ENCODE data around the gene IGLL5. TPM values are rescaled to one million over a fixed set of nuclear protein-coding genes. Genes with fewer than 3 reads are reported as not detected.

IGLL5 gene
- total RNA-seq, 1 donor from 2014 or later: not detected

- intact Hi-C loops (cut with DNase I): loop anchor here (5.0 kb wide), 1 partner anchor 95 kb away; no protein-coding TSS in a partner anchor
- DNase-seq (no peak), ATAC-seq (ENCODE audit: poor library complexity) (no peak)
Measured at GRCh38 chr22:22856885-22857606, 30.6 kb upstream of the IGLL5 start.

- ATAC-seq (ENCODE audit: poor library complexity): no peak
- no peak for DNase-seq
- intact Hi-C loops (cut with DNase I): loop anchor here (5.0 kb wide), 1 partner anchor 94 kb away; no protein-coding TSS in a partner anchor
Measured at GRCh38 chr22:22857607-22858558, 29.7 kb upstream of the IGLL5 start.

- ATAC-seq (ENCODE audit: poor library complexity) (no peak), DNase-seq (no peak)
- intact Hi-C loops (cut with DNase I): loop anchor here (5.0 kb wide), 1 partner anchor 94 kb away; no protein-coding TSS in a partner anchor
Measured at GRCh38 chr22:22858559-22858937, 29.1 kb upstream of the IGLL5 start.

GRCh38 chr22:22863001-22863400, 24.6 kb upstream of the IGLL5 start:
- ATAC-seq (ENCODE audit: poor library complexity) (no peak), DNase-seq (no peak)
- intact Hi-C loops (cut with DNase I): no loop called here

GRCh38 chr22:22865311-22866072, 22.1 kb upstream of the IGLL5 start:
- ATAC-seq (ENCODE audit: poor library complexity) (peak; percentile 53), DNase-seq (no peak)
- intact Hi-C loops (cut with DNase I): no loop called here

- ATAC-seq (ENCODE audit: poor library complexity) (peak; percentile 73), DNase-seq (no peak)
- intact Hi-C loops (cut with DNase I): no loop called here
Measured at GRCh38 chr22:22866381-22867111, 21.1 kb upstream of the IGLL5 start.

GRCh38 chr22:22867996-22868715, 19.5 kb upstream of the IGLL5 start:
- DNase-seq (no peak), ATAC-seq (ENCODE audit: poor library complexity) (no peak)
- intact Hi-C loops (cut with DNase I): no loop called here

GRCh38 chr22:22870577-22871404, 16.8 kb upstream of the IGLL5 start:
- no peak for DNase-seq
- intact Hi-C loops (cut with DNase I): no loop called here
- no peak for ATAC-seq (ENCODE audit: poor library complexity)

- DNase-seq (no peak), ATAC-seq (ENCODE audit: poor library complexity) (no peak)
- intact Hi-C loops (cut with DNase I): no loop called here
Measured at GRCh38 chr22:22871536-22872278, 15.9 kb upstream of the IGLL5 start.

- intact Hi-C loops (cut with DNase I): no loop called here
Measured at GRCh38 chr22:22872722-22873708, 14.6 kb upstream of the IGLL5 start.

GRCh38 chr22:22877523-22878210, 9.9 kb upstream of the IGLL5 start:
- ATAC-seq (ENCODE audit: poor library complexity) (no peak), DNase-seq (peak; percentile 66)
- intact Hi-C loops (cut with DNase I): no loop called here

More at GRCh38 chr22:22872722-22873708, 14.6 kb upstream of the IGLL5 start:
- ATAC-seq (ENCODE audit: poor library complexity): no peak
- no peak for DNase-seq

GRCh38 chr22:22878211-22878570, 9.4 kb upstream of the IGLL5 start:
- ATAC-seq (ENCODE audit: poor library complexity) (no peak), DNase-seq (no peak)
- intact Hi-C loops (cut with DNase I): no loop called here

GRCh38 chr22:22878801-22879674, 8.6 kb upstream of the IGLL5 start:
- intact Hi-C loops (cut with DNase I): no loop called here
- no peak for DNase-seq
- ATAC-seq (ENCODE audit: poor library complexity): no peak

GRCh38 chr22:22879675-22880155, 7.9 kb upstream of the IGLL5 start:
- DNase-seq (no peak), ATAC-seq (ENCODE audit: poor library complexity) (no peak)
- intact Hi-C loops (cut with DNase I): no loop called here

Data from Right ventricle myocardium superior (tissue), 1 donor.